GM12878 (cell line): ENCODE results near the gene OR10G6. TPM values are rescaled to one million over a fixed set of nuclear protein-coding genes. Genes with fewer than 3 reads are reported as not detected.
"Not testable (repeated sequence)": the region's sequence is repeated elsewhere in the genome, so short reads cannot be mapped to it uniquely, and the experiment has no call there.

Experiments used
- ATAC-seq: fragments of 200-7000 bp; cut with Tn5 transposase; 3 replicates; pipeline ENCODE4 v1.9.1; 2020; ENCODE audit warnings: mild to moderate bottlenecking, moderate library complexity
- BruUV-seq: library from RNA; stranded (reverse); fragments of 400-500 nt; replicated peaks from 2 replicates; lab custom pipeline; 2021; lab: Mats Ljungman, UMichigan
- CTCF ChIA-PET: fragments of 300-600 bp; sonication (Branson Sonifier 250); formaldehyde crosslinking; extraction: SDS; loops from one replicate; lab custom pipeline; 2021; ENCODE audit warnings: inconsistent platforms; lab: Yijun Ruan, JAX
- POLR2A ChIA-PET: fragments of 350-600 bp; formaldehyde crosslinking; extraction: SDS; loops from one replicate; lab custom pipeline; 2021; ENCODE audit warnings: inconsistent platforms; lab: Charles Lee
- RAD21 ChIA-PET: fragments of 300-600 bp; sonication (Branson Sonifier 250); formaldehyde crosslinking; loops from one replicate; lab custom pipeline; 2023; ENCODE audit warnings: antibody characterized with exemption; ENCODE audit not compliant: unreplicated experiment; lab: Charles Lee
- SMC1A ChIA-PET: fragments of 300-600 bp; sonication (Branson Sonifier 250); formaldehyde crosslinking; loops from one replicate; lab custom pipeline; 2023; ENCODE audit not compliant: unreplicated experiment, uncharacterized antibody; lab: Charles Lee
- DNase-seq: peaks from one replicate; pipeline ENCODE4 v3.0.0-alpha.2; 2011; ENCODE audit warnings: low read depth, low spot score
- FAIRE-seq: peaks from 3 replicates; lab custom pipeline; 2011; peaks lifted over from hg19 to GRCh38; lab: Jason Lieb, UNC
- H2AFZ ChIP-seq: 2 replicates; pipeline ENCODE4 v1.6.0; 2011; ENCODE audit warnings: low read depth, low read length, control low read depth; ENCODE audit not compliant: control insufficient read depth
- H3K27ac ChIP-seq: 2 replicates; pipeline ENCODE4 v1.5.1; 2011; ENCODE audit warnings: control low read depth; ENCODE audit not compliant: control insufficient read depth, insufficient read depth
- H3K27me3 ChIP-seq, 2 experiments: replicated peaks in 1 of 2; 2 replicates each; pipeline versions ENCODE4 v1.6.0 to v1.6.1; 2011; ENCODE audit warnings: low read length in 1 of 2; ENCODE audit not compliant: control insufficient read depth in 2 of 2, insufficient read depth in 2 of 2
- H3K36me3 ChIP-seq, 2 experiments: 2 replicates each; pipeline ENCODE4 v1.5.1; 2011; ENCODE audit warnings: low read length in 1 of 2; ENCODE audit not compliant: control insufficient read depth in 2 of 2, insufficient read depth in 2 of 2
- H3K4me1 ChIP-seq: 2 replicates; pipeline ENCODE4 v1.6.1; 2011; ENCODE audit warnings: mild to moderate bottlenecking, low read length, moderate library complexity, mixed read lengths; ENCODE audit not compliant: control insufficient read depth, insufficient read depth
- H3K4me2 ChIP-seq: 2 replicates; pipeline ENCODE4 v1.6.0; 2011; ENCODE audit warnings: control low read depth; ENCODE audit not compliant: control insufficient read depth, insufficient read depth
- H3K4me3 ChIP-seq: fragments of 200-600 bp; sonication (generic); 2 replicates; pipeline ENCODE4 v1.5.1; 2016
- H3K79me2 ChIP-seq: 2 replicates; pipeline ENCODE4 v1.6.0; 2011; ENCODE audit warnings: low read length; ENCODE audit not compliant: control insufficient read depth, insufficient read depth
- H3K9ac ChIP-seq: 2 replicates; pipeline ENCODE4 v1.8.0; 2011; ENCODE audit warnings: low read length, control low read depth, mixed read lengths; ENCODE audit not compliant: control insufficient read depth, insufficient read depth
- H3K9me3 ChIP-seq: replicated peaks from 3 replicates; pipeline ENCODE4 v1.5.1; 2011; ENCODE audit warnings: mild to moderate bottlenecking, low read length; ENCODE audit not compliant: control insufficient read depth, insufficient read depth
- H4K20me1 ChIP-seq: 2 replicates; pipeline ENCODE4 v1.6.0; 2011; ENCODE audit not compliant: control insufficient read depth, insufficient read depth
- JUND ChIP-seq: IDR thresholded peaks from 2 replicates; pipeline ENCODE4 v1.6.1; 2012; ENCODE audit warnings: low read depth, mild to moderate bottlenecking, low read length, improper control_type of control experiment, moderate library complexity
- RBBP5 ChIP-seq: fragments of 200-600 bp; sonication (generic); conservative IDR thresholded peaks from 2 replicates; pipeline ENCODE4 v1.6.1; 2016
- SUPT20H ChIP-seq: IDR thresholded peaks from 2 replicates; pipeline ENCODE4 v1.6.1; 2011; ENCODE audit warnings: low read depth, mild to moderate bottlenecking, low read length, moderate library complexity, borderline replicate concordance; ENCODE audit not compliant: control insufficient read depth
- TCF12 ChIP-seq: IDR thresholded peaks from 2 replicates; pipeline ENCODE4 v1.6.1; 2011; ENCODE audit warnings: low read depth, mild to moderate bottlenecking, low read length
- ZNF384 ChIP-seq: IDR thresholded peaks from 2 replicates; pipeline ENCODE4 v1.6.1; 2012; ENCODE audit warnings: low read depth, mild to moderate bottlenecking, low read length, improper control_type of control experiment, borderline replicate concordance
- ZNF592 ChIP-seq: fragments of 450-650 bp; IDR thresholded peaks from 2 replicates; pipeline ENCODE4 v1.6.1; 2017; ENCODE audit warnings: mild to moderate bottlenecking, moderate library complexity
- ZZZ3 ChIP-seq: IDR thresholded peaks from 2 replicates; pipeline ENCODE4 v1.6.1; 2011; ENCODE audit warnings: low read depth; ENCODE audit not compliant: control insufficient read depth, insufficient read length
- WGBS: methylation state at CpG from one replicate; pipeline ENCODE4 v1.1.6; 2016; ENCODE audit warnings: low lambda C conversion rate; ENCODE audit not compliant: insufficient replicate concordance, insufficient coverage; ENCODE audit errors: missing lambda C conversion rate; 5-methylcytosine and 5-hydroxymethylcytosine counted together
- in situ Hi-C: fragments of 300-500 bp; cut with MboI; formaldehyde crosslinking; loops from 9 replicates; pipeline ENCODE4 v1.14.3; 2018; ENCODE audit warnings: mixed read lengths
- intact Hi-C: fragments of 100-400 bp; cut with micrococcal nuclease; formaldehyde crosslinking; loops from one replicate; pipeline ENCODE4 v1.14.2; 2022; ENCODE audit not compliant: unreplicated experiment
- polyA plus RNA-seq, 11 experiments: library from polyadenylated mRNA; depleted of rRNA in 4 of 11; unstranded in 6 of 11; stranded (reverse) in 5 of 11; fragments of >200 nt; fragmentation: Nextera tagmentation in 4 of 11; fragmentation: Illumina TruSeq in 1 of 11; extraction: Ambion mirVana in 4 of 11; extraction: Trizol in 1 of 11; gene quantifications; 1 replicate in 1 of 11; 2 replicates in 10 of 11; pipeline versions ENCODE4 v1.2.1 to v1.2.3, GENCODE V29; 2011 to 2016; ENCODE audit warnings: inconsistent platforms in 2 of 11, missing spikeins in 2 of 11, low read depth in 1 of 11
- total RNA-seq, 4 experiments: library from RNA; depleted of rRNA in 3 of 4; stranded (reverse); fragments of >200 nt in 3 of 4; fragmentation: Illumina TruSeq in 1 of 4; extraction: Trizol in 1 of 4; gene quantifications; 2 replicates each; pipeline versions ENCODE4 v1.2.1 to v1.2.3, GENCODE V29; 2013 to 2021

The OR10G6 gene
- total and polyA plus RNA-seq, 10 of the 15 experiments (the other 5 are each of a cell fraction or from before 2014, with no cell fraction given), result not detected

DNA sequence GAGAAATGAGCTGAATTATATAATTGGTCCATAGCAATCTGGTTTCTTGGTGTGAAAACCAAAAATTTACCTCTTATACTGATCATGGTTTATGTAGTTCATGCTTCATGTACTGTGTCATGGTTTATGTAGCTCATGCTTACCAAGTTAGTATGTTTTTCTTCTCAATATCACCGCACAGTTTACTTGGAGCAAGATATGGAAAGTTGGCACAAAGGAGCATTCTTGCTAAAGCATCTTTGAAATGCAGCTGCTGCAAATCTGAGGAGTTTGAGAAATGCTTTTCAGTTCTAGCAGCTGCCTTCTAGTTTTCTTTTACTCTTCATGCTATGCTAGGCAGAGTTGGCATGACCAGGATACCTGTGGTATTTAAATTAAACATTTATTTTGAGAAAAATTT is 41.7 kb upstream of the OR10G6 start:
- ChIA-PET POLR2A (interaction anchor here (0.6 kb wide), 1 partner anchor 40 kb away, joined by 9 read pairs; no protein-coding TSS in a partner anchor), RAD21 (no interaction called here), CTCF (no interaction called here), SMC1A (no interaction called here)
- no peak overlapping the region for H3K9ac ChIP-seq
- intact Hi-C loops (no loop called here), in situ Hi-C loops (no loop called here)
- no peaks in the 10 kb centered on the region for H3K4me1 ChIP-seq
- H3K27ac ChIP-seq, result no peak overlapping the region
- no peak overlapping the region for H2AFZ ChIP-seq
- FAIRE-seq (no peak), ATAC-seq (no peak), DNase-seq (no peak)
- no peak overlapping the region for H3K4me2 ChIP-seq
- no peaks in the 10 kb centered on the region for H4K20me1 ChIP-seq
- no peak for TF ChIP-seq SUPT20H
- H3K27me3 ChIP-seq, result 0 out of 4 replicates have a peak, but pooled peaks cover 0 to 3% of the 10 kb centered on the region in 2 experiments
- no TSS peak for BruUV-seq
- H3K4me3 ChIP-seq, result no peak overlapping the region
- H3K36me3 ChIP-seq, result no peaks in the 10 kb centered on the region
- H3K79me2 ChIP-seq, result no peaks in the 10 kb centered on the region
- no peaks in the 10 kb centered on the region for H3K9me3 ChIP-seq
- WGBS, result 44% methylated on average over 1 of the region's 1 CpG

DNA sequence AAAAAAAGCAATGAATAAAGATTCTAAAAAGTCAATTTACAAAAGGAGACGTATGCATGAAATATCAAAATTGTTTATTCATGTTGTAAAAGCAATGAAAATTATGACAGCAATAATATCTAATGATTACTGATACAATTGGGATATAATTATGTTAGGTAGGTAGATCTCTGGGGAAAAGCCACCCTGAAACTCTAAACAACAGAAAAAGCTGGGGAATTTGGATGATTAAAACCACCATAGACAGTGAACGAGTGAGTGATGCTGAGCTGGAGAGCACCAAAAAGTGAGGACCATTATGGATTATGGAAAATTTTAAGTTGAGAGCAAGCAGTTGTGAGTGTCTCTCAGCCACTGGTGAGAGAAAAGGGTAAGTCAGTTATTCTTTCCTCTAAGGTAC is 31.5 kb upstream of the OR10G6 start, which contains the start of gene OR10G8:
Gene OR10G8, plus strand, starts transcription at position 301 of the 400 bp plus-strand sequence. CDS start 2,825 bp downstream, outside the sequence.
- CTCF ChIA-PET, result no interaction called here
- H3K4me2 ChIP-seq, result no peak within 1 kb of the TSS
- DNase-seq (no peak), ATAC-seq (no peak)
- no peak within 1 kb of the TSS for H3K4me3 ChIP-seq
- POLR2A ChIA-PET, result no interaction called here
- no peaks in the 10 kb centered on the region for H3K79me2 ChIP-seq
- no peaks in the 10 kb centered on the region for H3K4me1 ChIP-seq
- H2AFZ ChIP-seq, result no peak within 1 kb of the TSS
- no peaks in the 10 kb centered on the region for H3K27me3 ChIP-seq
- 0% methylated on average over 2 of the region's 2 CpGs for WGBS
- H3K27ac ChIP-seq, result no peak within 1 kb of the TSS
- H3K9me3 ChIP-seq, result no peaks in the 10 kb centered on the region
- H3K36me3 ChIP-seq, result no peaks in the 10 kb centered on the region
- no TSS peak for BruUV-seq
- no peaks in the 10 kb centered on the region for H4K20me1 ChIP-seq
- intact Hi-C loops, result no loop called here
- TF ChIP-seq TCF12 (no peak), ZZZ3 (no peak), ZNF592 (no peak), ZNF384 (no peak), RBBP5 (no peak), JUND (no peak)
- TF ChIP-seq, all 136 proteins: peak for 0
- in situ Hi-C loops, result no loop called here
- ChIA-PET RAD21 (no interaction called here), SMC1A (no interaction called here)
- FAIRE-seq, result no peak
- no peak within 1 kb of the TSS for H3K9ac ChIP-seq

- POLR2A ChIA-PET, H3K4me1 ChIP-seq, BruUV-seq, RAD21 ChIA-PET, H3K36me3 ChIP-seq, H3K4me2 ChIP-seq, intact Hi-C loops, ATAC-seq, H3K27ac ChIP-seq, CTCF ChIA-PET, H2AFZ ChIP-seq, H3K9me3 ChIP-seq, H3K9ac ChIP-seq, H3K79me2 ChIP-seq, H3K27me3 ChIP-seq, H3K4me3 ChIP-seq, FAIRE-seq, H4K20me1 ChIP-seq, DNase-seq, SMC1A ChIA-PET, in situ Hi-C loops: not testable (repeated sequence)
- 40% methylated on average over 5 of the region's 9 CpGs for WGBS
Observed at GRCh38 chr11:124015837-124016236, 20.9 kb upstream of the OR10G6 start.
